ENCODE measurements around the gene PPP4R1. TPM values are rescaled to one million over a fixed set of nuclear protein-coding genes. Genes with fewer than 3 reads are reported as not detected.

PPP4R1 gene
- 97.5 and 106 TPM in 2 replicates for total RNA-seq (2021)
- long read RNA-seq, transcript PPP4R1-202 (20 exons, 3,885 nt): major isoform, 96 of 237 reads
- long read RNA-seq, transcript PPP4R1-203 (20 exons, 3,925 nt): minor isoform, 28 of 237 reads
- long read RNA-seq, partial matches to known transcripts: 52 of 237 reads
- long read RNA-seq, other reads (novel, unspliced or antisense): 61 of 237 reads

DNA sequence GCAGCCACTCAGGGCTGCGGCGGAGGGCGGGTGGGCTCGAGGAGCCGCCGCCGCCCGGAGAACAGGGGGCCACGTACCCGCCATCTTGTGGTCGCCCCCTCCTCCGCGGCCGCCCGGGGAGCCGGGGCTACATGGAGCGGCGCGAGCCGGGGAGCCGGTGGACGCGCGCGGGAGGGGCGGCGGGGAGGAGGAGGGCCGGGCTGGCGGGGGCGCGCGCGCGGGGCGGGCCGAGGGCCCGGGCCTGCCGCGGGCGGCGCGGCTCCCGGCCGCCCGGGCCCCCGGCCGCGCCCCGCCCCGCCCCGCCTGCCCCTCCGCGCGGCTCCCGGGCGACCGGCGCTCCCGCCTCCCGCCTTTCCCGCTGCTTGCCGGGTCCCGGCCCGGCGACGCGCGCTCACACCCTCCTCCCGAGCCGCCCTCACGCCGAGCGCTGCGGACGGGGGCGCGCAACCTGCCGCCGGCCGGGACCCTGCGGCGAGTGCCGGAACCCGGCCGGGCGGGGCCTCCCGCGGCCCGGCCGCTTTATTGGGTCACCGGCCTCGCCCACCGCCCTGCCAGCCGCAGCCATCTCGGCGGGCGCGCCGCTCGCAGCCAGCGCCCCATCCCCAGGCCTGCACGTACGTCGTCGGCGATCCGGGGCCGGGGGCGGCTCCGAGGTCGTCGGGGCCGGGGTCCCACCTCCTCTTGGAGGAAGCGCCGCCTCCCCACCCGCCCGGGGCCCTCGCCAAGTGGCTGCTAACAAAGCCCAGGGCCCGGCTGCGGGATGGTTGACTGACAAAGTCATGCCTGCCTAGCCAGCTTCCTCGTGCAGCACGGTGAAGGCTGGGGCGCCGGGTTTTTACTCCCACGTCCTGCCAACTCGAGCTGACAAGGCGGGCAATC is at the start of gene PPP4R1:
TSS of gene PPP4R1 (minus strand) at position 159 of the 879 bp plus-strand sequence. CDS start at position 84, 75 bp downstream.
- Histone ChIP-seq H3K4ac (ENCODE audit: low read depth, low read length) (no peak within 1 kb of the TSS; the same call in 1 of the 2 replicates), H3K9me3 (ENCODE audit: control insufficient read depth, low read depth, low read length) (no peaks in the 10 kb centered on the region), H2BK12ac (ENCODE audit: insufficient read length, low read depth, low read length) (peak within 1 kb of the TSS; percentile 17), H3K23me2 (ENCODE audit: insufficient read length, low read depth, low read length, poor library complexity, severe bottlenecking) (no peaks in the 10 kb centered on the region), H4K20me1 (ENCODE audit: control insufficient read depth, insufficient read depth, insufficient read length) (no peaks in the 10 kb centered on the region), H3K4me1 (ENCODE audit: insufficient read depth, low read length) (0 out of 2 replicates have a peak, but pooled peaks cover 2% of the 10 kb centered on the region), H2AK5ac (ENCODE audit: insufficient read length, low read length) (no peak within 1 kb of the TSS), H3K79me2 (ENCODE audit: insufficient read depth, low read length) (peaks cover 11% of the 10 kb centered on the region), H3K18ac (ENCODE audit: insufficient read length, low read depth, low read length) (peak within 1 kb of the TSS; percentile 94), H3K56ac (ENCODE audit: insufficient read length, low read depth, low read length) (no peak within 1 kb of the TSS), H4K5ac (ENCODE audit: insufficient read length, low read depth, low read length) (no peak within 1 kb of the TSS), H3K14ac (ENCODE audit: insufficient read depth, low read length) (peak within 1 kb of the TSS; percentile 95), H2BK120ac (ENCODE audit: low read depth, low read length, poor library complexity, severe bottlenecking) (no peak within 1 kb of the TSS), H2BK5ac (ENCODE audit: insufficient read length, low read length) (no peak within 1 kb of the TSS), H3K23ac (ENCODE audit: insufficient read length, low read depth, low read length) (no peak within 1 kb of the TSS), H3T11ph (ENCODE audit: low read length) (no peak within 1 kb of the TSS), H2AFZ (ENCODE audit: low read length) (no peak within 1 kb of the TSS), H2BK20ac (ENCODE audit: low read depth, low read length, poor library complexity, severe bottlenecking) (no peak within 1 kb of the TSS), H3K27me3 (ENCODE audit: insufficient read depth, low read length) (no peaks in the 10 kb centered on the region), H4K91ac (ENCODE audit: insufficient read length, low read depth, low read length) (no peak within 1 kb of the TSS), H3K27ac (ENCODE audit: insufficient read length, low read depth, low read length) (peak within 1 kb of the TSS; percentile 0), H3K79me1 (ENCODE audit: insufficient read depth, low read depth, low read length, poor library complexity, severe bottlenecking) (no peaks in the 10 kb centered on the region), H4K8ac (replicated peaks; ENCODE audit: insufficient read length, low read depth, low read length) (no peak within 1 kb of the TSS), H2BK15ac (ENCODE audit: low read depth, low read length) (no peak within 1 kb of the TSS), H3K4me2 (ENCODE audit: insufficient read depth, insufficient read length, low read length) (peak within 1 kb of the TSS; percentile 76), H3K9ac (ENCODE audit: extremely low read depth, insufficient read length, low read length) (peak within 1 kb of the TSS; percentile 77)
- TF ChIP-seq, protein P1, sequence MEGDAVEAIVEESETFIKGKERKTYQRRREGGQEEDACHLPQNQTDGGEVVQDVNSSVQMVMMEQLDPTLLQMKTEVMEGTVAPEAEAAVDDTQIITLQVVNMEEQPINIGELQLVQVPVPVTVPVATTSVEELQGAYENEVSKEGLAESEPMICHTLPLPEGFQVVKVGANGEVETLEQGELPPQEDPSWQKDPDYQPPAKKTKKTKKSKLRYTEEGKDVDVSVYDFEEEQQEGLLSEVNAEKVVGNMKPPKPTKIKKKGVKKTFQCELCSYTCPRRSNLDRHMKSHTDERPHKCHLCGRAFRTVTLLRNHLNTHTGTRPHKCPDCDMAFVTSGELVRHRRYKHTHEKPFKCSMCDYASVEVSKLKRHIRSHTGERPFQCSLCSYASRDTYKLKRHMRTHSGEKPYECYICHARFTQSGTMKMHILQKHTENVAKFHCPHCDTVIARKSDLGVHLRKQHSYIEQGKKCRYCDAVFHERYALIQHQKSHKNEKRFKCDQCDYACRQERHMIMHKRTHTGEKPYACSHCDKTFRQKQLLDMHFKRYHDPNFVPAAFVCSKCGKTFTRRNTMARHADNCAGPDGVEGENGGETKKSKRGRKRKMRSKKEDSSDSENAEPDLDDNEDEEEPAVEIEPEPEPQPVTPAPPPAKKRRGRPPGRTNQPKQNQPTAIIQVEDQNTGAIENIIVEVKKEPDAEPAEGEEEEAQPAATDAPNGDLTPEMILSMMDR (conservative IDR thresholded peaks at IDR 0.05): no peak
- Mint-ChIP-seq H3K36me3 (ENCODE audit: insufficient read depth in 1 of 3, low read depth in 3 of 3) (peaks cover 14 to 16% (median 15%) of the 10 kb centered on the region in 3 experiments; a peak in 6 of 7 replicates), H3K4me1 (peaks cover 38 to 43% of the 10 kb centered on the region in 2 experiments), H3K27ac (peak within 1 kb of the TSS; percentile 90 to 96 (median 95)), H3K9me3 (no peaks in the 10 kb centered on the region; a peak in 1 of 5 replicates), H3K27me3 (ENCODE audit: low read depth) (no peaks in the 10 kb centered on the region), H3K4me3 (peak within 1 kb of the TSS; percentile 88 to 90)
- no CpG with 5 or more reads among the region's 127 CpGs for WGBS (ENCODE audit: extremely low coverage, insufficient read length, low lambda C conversion rate)
- peak; percentile 85 for DNase-seq

Data from H9 (cell line).